Gastroesophageal sphincter (tissue), 3 donors: ENCODE data around the gene OXSR1.

Source experiments
- CTCF ChIP-seq, 4 experiments: fragments of 200-600 bp in 2 of 4; fragments of 450-650 bp in 2 of 4; sonication (generic) in 1 of 4; IDR thresholded peaks; one replicate each; pipeline ENCODE4 v1.5.1; 2017 to 2019; ENCODE audit warnings: antibody characterized with exemption in 4 of 4, mild to moderate bottlenecking in 2 of 4, moderate library complexity in 2 of 4
- EP300 ChIP-seq: sonication (generic); formaldehyde crosslinking; IDR thresholded peaks from one replicate; pipeline ENCODE4 v1.6.1; 2017; ENCODE audit warnings: antibody characterized with exemption, mild to moderate bottlenecking
- POLR2A ChIP-seq, 2 donors: fragments of 450-650 bp; IDR thresholded peaks; one replicate each; pipeline ENCODE4 v1.6.1; 2017; ENCODE audit warnings: antibody characterized with exemption in 2 of 2, mild to moderate bottlenecking in 2 of 2, moderate library complexity in 1 of 2
- POLR2AphosphoS5 ChIP-seq: sonication (generic); formaldehyde crosslinking; IDR thresholded peaks from one replicate; pipeline ENCODE4 v1.6.1; 2017; ENCODE audit warnings: antibody characterized with exemption

GRCh38 chr3:38281895-38282686 lies 116.8 kb downstream of the OXSR1 start, which contains the start of gene SLC22A14:
- TF ChIP-seq CTCF (IDR thresholded peaks at IDR 0.05), result no peak
- TF ChIP-seq POLR2AphosphoS5, result no peak
- TF ChIP-seq POLR2A (IDR thresholded peaks at IDR 0.05), result no peak
- TF ChIP-seq EP300, result no peak
